Heart left ventricle (tissue), 16 donors: ENCODE results near the gene THAP6. TPM values are rescaled to one million over a fixed set of nuclear protein-coding genes. Genes with fewer than 3 reads are reported as not detected.

ENCODE experiments used
- ATAC-seq, 4 donors: fragments of 200-7000 bp; cut with Tn5 transposase; one replicate each; pipeline ENCODE4 v1.9.1; 2020 to 2022; ENCODE audit warnings: moderate library complexity in 4 of 4, mild to moderate bottlenecking in 3 of 4, moderate number of reproducible peaks in 1 of 4
- DNase-seq, 5 donors: peaks; one replicate each; pipeline ENCODE4 v3.0.0-alpha.2; 2020
- H3K27ac ChIP-seq, 12 donors: fragments of 200-600 bp; sonication (generic) in 4 of 12; one replicate each; pipeline versions ENCODE4 v1.5.0 to v1.8.0; 2016 to 2022; ENCODE audit warnings: mild to moderate bottlenecking in 2 of 12
- H3K27me3 ChIP-seq, 9 donors: fragments of 200-600 bp; sonication (generic) in 2 of 9; one replicate each; pipeline versions ENCODE4 v1.5.1 to v1.8.0; 2016 to 2022; ENCODE audit warnings: mild to moderate bottlenecking in 3 of 9
- H3K36me3 ChIP-seq, 9 donors: fragments of 200-600 bp; sonication (generic) in 2 of 9; one replicate each; pipeline versions ENCODE4 v1.5.0 to v1.8.0; 2018 to 2022; ENCODE audit warnings: mild to moderate bottlenecking in 2 of 9
- H3K4me1 ChIP-seq, 12 donors: fragments of 200-600 bp; sonication (generic) in 4 of 12; one replicate each; pipeline versions ENCODE4 v1.5.0 to v1.8.0; 2016 to 2022; ENCODE audit warnings: mild to moderate bottlenecking in 3 of 12
- H3K4me3 ChIP-seq, 12 donors: fragments of 200-600 bp; sonication (generic) in 4 of 12; one replicate each; pipeline versions ENCODE4 v1.5.0 to v1.8.0; 2017 to 2022; ENCODE audit warnings: mild to moderate bottlenecking in 9 of 12, moderate library complexity in 4 of 12
- H3K9me3 ChIP-seq, 12 donors: fragments of 200-600 bp; sonication (generic) in 4 of 12; one replicate each; pipeline versions ENCODE4 v1.5.0 to v1.8.0; 2016 to 2022; ENCODE audit warnings: mild to moderate bottlenecking in 1 of 12
- POLR2A ChIP-seq, 2 donors: fragments of 450-650 bp; IDR thresholded peaks; one replicate each; pipeline ENCODE4 v1.6.1; 2017; ENCODE audit warnings: antibody characterized with exemption in 2 of 2, mild to moderate bottlenecking in 2 of 2, moderate library complexity in 2 of 2
- WGBS, 4 donors: extraction: QIAGEN DNeasy Blood & Tissue Kit in 2 of 4; methylation state at CpG; one replicate each; pipeline versions ENCODE4 v1.1.5 to v1.1.7; 2013 to 2018; 5-methylcytosine and 5-hydroxymethylcytosine counted together
- intact Hi-C, 10 donors: fragments of 100-400 bp; cut with DNase I; formaldehyde crosslinking; loops; one replicate each; pipeline versions ENCODE4 v1.11.1 to v1.14.2; 2022
- polyA plus RNA-seq, 2 donors: library from polyadenylated mRNA; stranded (reverse); fragments of 200-250 nt; gene quantifications; one replicate each; pipeline ENCODE4 v1.2.3, GENCODE V29; 2013
- total RNA-seq, 9 donors: library from RNA; depleted of rRNA in 2 of 9; stranded (reverse); fragments of >200 nt in 2 of 9; fragmentation: NEBNext Ultra II Directional in 3 of 9; extraction: Animal tissue kit (Norgen Biotek cat#: 25700) in 3 of 9; gene quantifications; one replicate each; pipeline versions ENCODE4 v1.1.0 to v1.2.4, GENCODE V29; 2016 to 2023
- TF ChIP-seq, protein P1 (sequence below), 12 donors: fragments of 200-600 bp; sonication (generic) in 4 of 12; IDR thresholded peaks; one replicate each; pipeline versions ENCODE4 v1.5.0 to v1.8.0; 2018 to 2022; ENCODE audit warnings: antibody characterized with exemption in 12 of 12, mild to moderate bottlenecking in 5 of 12
- donor health status: ischemic (EF 13 %, LVEDD 7.1; RV severe dilation, severe dysfunction).
- donor health status: healthy with polysubstance abuse.
- donor health status: DM: no; HTN: yes; CAD: no.
- donor health status: DM: no; HTN: no; CAD: no.
- donor health status: ischemic (EF 25% LVEDD 6.9; RV normal size, moderate dysfunction).
- donor health status: ischemic (EF 25% LVEDD 5.7; RV mildly dilated, moderate dysfunction).
- donor health status: healthy.
- donor health status: DM: yes; HTN: yes; CAD: no.
- donor health status: ischemic (EF 35%, LVEDD 5.7; RV mildly dilated, moderate dysfunction).
- donor health status: nonischemic (EF 11% LVEDD 7.7; RV severe dilation, severe dysfunction).
- donor health status: DM: yes; HTN: yes; CAD: no.
- donor health status: PGD.
- donor health status: ischemic (EF 29% LVEDD 5.4; RV normal size, mild dysfunction).
- donor health status: nonischemic (EF 23%, LVEDD 6.1; RV moderate dilation, normal function).

Gene THAP6
- total and polyA plus RNA-seq, 11 donors: 6.5 to 22.6 (median 15.3) TPM

DNA sequence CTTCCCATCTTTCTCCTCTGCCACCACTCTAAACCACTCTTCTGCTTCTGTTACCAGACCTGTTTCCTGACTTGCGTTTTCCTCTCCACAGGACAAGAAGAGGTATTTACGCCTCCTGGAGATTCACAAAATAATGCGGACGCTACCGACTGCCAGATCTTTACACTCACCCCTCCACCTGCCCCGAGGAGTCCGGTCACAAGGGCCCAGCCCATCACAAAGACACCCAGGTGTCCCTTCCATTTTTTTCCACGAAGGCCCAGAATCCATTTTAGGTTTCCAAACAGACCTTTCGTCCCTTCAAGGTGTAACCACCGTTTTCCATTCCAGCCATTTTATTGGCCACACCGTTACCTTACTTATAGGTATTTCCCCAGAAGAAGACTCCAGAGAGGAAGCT, 49.8 kb downstream of the THAP6 start:
- Histone ChIP-seq H3K36me3 (no peaks in the 10 kb centered on the region), H3K27ac (no peak overlapping the region), H3K4me1 (peaks cover 0 to 34% (median 0%) of the 10 kb centered on the region in 12 donors), H3K27me3 (peaks cover 0 to 11% (median 0%) of the 10 kb centered on the region in 9 donors), H3K4me3 (no peak overlapping the region), H3K9me3 (no peaks in the 10 kb centered on the region)
- 79 to 85% (median 82%) methylated on average over 11 of the region's 11 CpGs for WGBS, 4 donors
- TF ChIP-seq POLR2A (IDR thresholded peaks at IDR 0.05): no peak
- TF ChIP-seq, protein P1, sequence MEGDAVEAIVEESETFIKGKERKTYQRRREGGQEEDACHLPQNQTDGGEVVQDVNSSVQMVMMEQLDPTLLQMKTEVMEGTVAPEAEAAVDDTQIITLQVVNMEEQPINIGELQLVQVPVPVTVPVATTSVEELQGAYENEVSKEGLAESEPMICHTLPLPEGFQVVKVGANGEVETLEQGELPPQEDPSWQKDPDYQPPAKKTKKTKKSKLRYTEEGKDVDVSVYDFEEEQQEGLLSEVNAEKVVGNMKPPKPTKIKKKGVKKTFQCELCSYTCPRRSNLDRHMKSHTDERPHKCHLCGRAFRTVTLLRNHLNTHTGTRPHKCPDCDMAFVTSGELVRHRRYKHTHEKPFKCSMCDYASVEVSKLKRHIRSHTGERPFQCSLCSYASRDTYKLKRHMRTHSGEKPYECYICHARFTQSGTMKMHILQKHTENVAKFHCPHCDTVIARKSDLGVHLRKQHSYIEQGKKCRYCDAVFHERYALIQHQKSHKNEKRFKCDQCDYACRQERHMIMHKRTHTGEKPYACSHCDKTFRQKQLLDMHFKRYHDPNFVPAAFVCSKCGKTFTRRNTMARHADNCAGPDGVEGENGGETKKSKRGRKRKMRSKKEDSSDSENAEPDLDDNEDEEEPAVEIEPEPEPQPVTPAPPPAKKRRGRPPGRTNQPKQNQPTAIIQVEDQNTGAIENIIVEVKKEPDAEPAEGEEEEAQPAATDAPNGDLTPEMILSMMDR (IDR thresholded peaks at IDR 0.05): no peak
- ATAC-seq: no peak
- intact Hi-C loops: no loop called here
- DNase-seq: no peak

GRCh38 chr4:75565481-75565880, 51.2 kb downstream of the THAP6 start:
- Histone ChIP-seq H3K27me3 (peaks cover 0 to 11% (median 0%) of the 10 kb centered on the region in 9 donors), H3K36me3 (no peaks in the 10 kb centered on the region), H3K4me1 (peaks cover 0 to 34% (median 0%) of the 10 kb centered on the region in 12 donors), H3K9me3 (no peaks in the 10 kb centered on the region), H3K4me3 (no peak overlapping the region), H3K27ac (no peak overlapping the region)
- TF ChIP-seq, protein P1 (IDR thresholded peaks at IDR 0.05): no peak
- TF ChIP-seq POLR2A (IDR thresholded peaks at IDR 0.05): no peak
- intact Hi-C loops: no loop called here
- no peak for DNase-seq
- ATAC-seq: no peak

DNA sequence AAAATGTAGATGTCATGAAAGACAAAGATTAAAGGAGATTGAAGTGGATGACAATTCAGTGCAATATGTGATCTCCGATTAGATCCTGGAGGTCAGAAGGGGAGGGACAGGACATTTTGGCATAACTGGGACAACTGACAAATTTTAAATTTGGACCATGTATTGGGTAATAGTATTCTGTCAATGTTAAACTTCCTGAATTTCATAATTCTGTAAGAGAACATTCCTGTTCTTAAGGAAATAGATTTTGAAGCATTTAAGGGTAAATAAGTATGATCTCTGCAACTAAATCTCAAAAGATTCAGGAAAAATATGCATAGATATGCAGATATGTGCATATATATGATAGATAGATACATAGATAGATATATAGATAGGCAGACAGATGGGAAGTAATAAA, 52.6 kb downstream of the THAP6 start:
- intact Hi-C loops: no loop called here
- no peak for TF ChIP-seq POLR2A (IDR thresholded peaks at IDR 0.05)
- Histone ChIP-seq H3K27me3 (peaks cover 0 to 11% (median 0%) of the 10 kb centered on the region in 9 donors), H3K4me1 (peaks cover 0 to 29% (median 0%) of the 10 kb centered on the region in 12 donors), H3K4me3 (no peak overlapping the region), H3K27ac (no peak overlapping the region), H3K9me3 (no peaks in the 10 kb centered on the region), H3K36me3 (no peaks in the 10 kb centered on the region)
- DNase-seq (no peak), ATAC-seq (no peak)
- 74 to 85% (median 81%) methylated on average over 1 of the region's 1 CpG for WGBS, 4 donors

GRCh38 chr4:75567725-75568124, 53.5 kb downstream of the THAP6 start:
- DNase-seq: no peak
- Histone ChIP-seq H3K27me3 (peaks cover 0 to 11% (median 0%) of the 10 kb centered on the region in 9 donors), H3K36me3 (no peaks in the 10 kb centered on the region), H3K27ac (no peak overlapping the region), H3K9me3 (no peaks in the 10 kb centered on the region), H3K4me1 (peaks cover 0 to 27% (median 0%) of the 10 kb centered on the region in 12 donors), H3K4me3 (no peak overlapping the region)
- no peak for TF ChIP-seq POLR2A (IDR thresholded peaks at IDR 0.05)
- TF ChIP-seq, protein P1 (IDR thresholded peaks at IDR 0.05): no peak
- intact Hi-C loops: no loop called here
- 85 to 91% (median 89%) methylated on average over 2 of the region's 2 CpGs for WGBS, 4 donors
- ATAC-seq: no peak

Other genes starting within 250 kb of the THAP6 start
- gene RCHY1, start 70 bp upstream of the THAP6 start, total RNA-seq: 10 to 100 TPM; 24.1 to 54.1 (median 41.9) TPM
- gene RCHY1, start 70 bp upstream of the THAP6 start, polyA plus RNA-seq: 10 to 100 TPM; 17.7 to 35.1 TPM
- gene ODAPH, start 41.6 kb downstream of the THAP6 start, total RNA-seq: not detected
- not detected for gene ODAPH, start 41.6 kb downstream of the THAP6 start, polyA plus RNA-seq
- 1 to 10 TPM in 1 of 9 donors, under 1 TPM in 4, not detected in 4; 0.19 to 1.1 (median 0.83) TPM for gene CDKL2, start 116.1 kb downstream of the THAP6 start, total RNA-seq
- gene CDKL2, start 116.1 kb downstream of the THAP6 start, polyA plus RNA-seq: under 1 TPM in 1 of 2 donors, not detected in 1; 0.04 TPM
- gene G3BP2, start 158.9 kb downstream of the THAP6 start, total RNA-seq: 100 to 1,000 TPM in 2 of 9 donors, 10 to 100 TPM in 7; 70.8 to 126 (median 87.6) TPM
- gene G3BP2, start 158.9 kb downstream of the THAP6 start, polyA plus RNA-seq: 10 to 100 TPM; 13.0 to 57.4 TPM
- gene USO1, start 210.1 kb downstream of the THAP6 start, total RNA-seq: 10 to 100 TPM; 71.8 to 87.1 (median 77.3) TPM
- gene USO1, start 210.1 kb downstream of the THAP6 start, polyA plus RNA-seq: 10 to 100 TPM; 28.6 to 70.0 TPM